ENCODE data around the gene SOBP. TPM values are rescaled to one million over a fixed set of nuclear protein-coding genes. Genes with fewer than 3 reads are reported as not detected.

SOBP gene
- total and polyA plus RNA-seq, 2 donors (not counting 3 experiments of a cell fraction or from before 2014, with no cell fraction given): 0.35 to 6.6 TPM

DNA sequence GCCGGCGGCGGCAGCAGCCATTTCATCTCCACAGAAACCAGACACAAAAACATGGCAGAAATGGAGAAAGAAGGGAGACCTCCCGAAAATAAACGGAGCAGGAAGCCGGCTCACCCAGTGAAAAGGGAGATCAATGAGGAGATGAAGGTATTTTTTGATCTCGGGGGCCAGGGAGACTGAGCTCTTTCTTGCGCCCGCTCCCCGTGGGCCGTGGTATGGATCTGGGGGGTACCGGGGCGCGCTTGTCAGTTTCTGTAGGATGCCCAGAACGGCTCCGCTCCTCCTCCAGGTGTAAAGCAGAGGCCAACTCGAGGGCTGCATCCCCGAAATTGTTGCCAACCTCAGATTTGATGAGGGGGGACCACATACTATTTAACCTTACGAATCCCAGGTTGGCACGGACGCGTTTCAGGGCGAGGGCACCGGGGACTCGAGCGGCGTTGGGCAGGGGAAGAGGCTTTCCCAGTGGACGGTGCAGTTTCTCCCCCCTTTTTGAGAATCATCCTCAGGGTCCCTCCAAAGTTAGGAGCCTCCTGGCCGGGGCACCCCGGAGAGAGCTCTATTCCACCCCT is 735 bp downstream of the SOBP start:
- no TSS peak for BruUV-seq (replicated peaks)
- peak overlapping the region; percentile 91 for H3K4me2 ChIP-seq (ENCODE audit: insufficient read depth, low read length)
- FAIRE-seq (no peak), DNase-seq (ENCODE audit: low read depth, low spot score) (no peak)
- peak overlapping the region; percentile 61 to 99 (median 88) for H3K4me3 ChIP-seq (replicated peaks in 1 of 3; ENCODE audit: insufficient read depth in 1 of 3, low read depth in 1 of 3, low read length in 3 of 3)
- H4K20me1 ChIP-seq (replicated peaks; ENCODE audit: control insufficient read depth, extremely low read depth, insufficient read depth, low read length): no peaks in the 10 kb centered on the region
- peak overlapping the region; percentile 99 for H2AFZ ChIP-seq (ENCODE audit: low read depth, low read length)
- peaks cover 57% of the 10 kb centered on the region for H3K4me1 ChIP-seq (ENCODE audit: control insufficient read depth, extremely low read depth, insufficient read depth, low read length)
- intact Hi-C loops (cut with micrococcal nuclease) (loop anchor here (1.0 to 10.0 kb wide), 5 partner anchors 112 to 466 kb away; partner anchors contain the start of genes BEND3, MTRES1 and SEC63), dilution Hi-C loops (cut with MboI; ENCODE audit: extremely low pct_ligation_motif_present, low sequenced_read_pairs) (no loop called here)
- no peaks in the 10 kb centered on the region for H3K36me3 ChIP-seq (ENCODE audit: control insufficient read depth in 2 of 2, extremely low read depth in 1 of 2, insufficient read depth in 2 of 2, low read length in 2 of 2)
- H3K27ac ChIP-seq (ENCODE audit: insufficient read depth, low read depth, low read length): peak overlapping the region; percentile 59
- peaks cover 1% of the 10 kb centered on the region for H3K79me2 ChIP-seq (ENCODE audit: control insufficient read depth, insufficient read depth, low read length)
- POLR2A ChIA-PET: interaction anchor here (1.2 kb wide), 1 partner anchor 31 kb away, joined by 3 read pairs; the partner anchor contains the start of gene PDSS2
- TF ChIP-seq FOS (IDR thresholded peaks at IDR 0.05; ENCODE audit: borderline replicate concordance, insufficient read depth, low read length) (no peak), MYC (IDR thresholded peaks at IDR 0.05; ENCODE audit: low read depth, low read length) (no peak), GATA2 (IDR thresholded peaks at IDR 0.05; ENCODE audit: insufficient read depth, insufficient read length, low read depth, low read length) (no peak), JUN (IDR thresholded peaks at IDR 0.05; ENCODE audit: borderline replicate concordance, insufficient read depth, insufficient read length, low read depth) (no peak), POLR2AphosphoS5 (IDR thresholded peaks at IDR 0.05; ENCODE audit: insufficient read depth, low read depth, low read length) (no peak), EZH2 (IDR thresholded peaks at IDR 0.05; ENCODE audit: borderline replicate concordance, low read depth, low read length, severe bottlenecking) (no peak), POLR2A (IDR thresholded peaks at IDR 0.05; ENCODE audit: low read depth, low read length) (no peak)
- TF ChIP-seq, protein P1, sequence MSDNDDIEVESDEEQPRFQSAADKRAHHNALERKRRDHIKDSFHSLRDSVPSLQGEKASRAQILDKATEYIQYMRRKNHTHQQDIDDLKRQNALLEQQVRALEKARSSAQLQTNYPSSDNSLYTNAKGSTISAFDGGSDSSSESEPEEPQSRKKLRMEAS (IDR thresholded peaks at IDR 0.05; ENCODE audit: insufficient read depth, insufficient read length): no peak
- TF ChIP-seq, protein P2, sequence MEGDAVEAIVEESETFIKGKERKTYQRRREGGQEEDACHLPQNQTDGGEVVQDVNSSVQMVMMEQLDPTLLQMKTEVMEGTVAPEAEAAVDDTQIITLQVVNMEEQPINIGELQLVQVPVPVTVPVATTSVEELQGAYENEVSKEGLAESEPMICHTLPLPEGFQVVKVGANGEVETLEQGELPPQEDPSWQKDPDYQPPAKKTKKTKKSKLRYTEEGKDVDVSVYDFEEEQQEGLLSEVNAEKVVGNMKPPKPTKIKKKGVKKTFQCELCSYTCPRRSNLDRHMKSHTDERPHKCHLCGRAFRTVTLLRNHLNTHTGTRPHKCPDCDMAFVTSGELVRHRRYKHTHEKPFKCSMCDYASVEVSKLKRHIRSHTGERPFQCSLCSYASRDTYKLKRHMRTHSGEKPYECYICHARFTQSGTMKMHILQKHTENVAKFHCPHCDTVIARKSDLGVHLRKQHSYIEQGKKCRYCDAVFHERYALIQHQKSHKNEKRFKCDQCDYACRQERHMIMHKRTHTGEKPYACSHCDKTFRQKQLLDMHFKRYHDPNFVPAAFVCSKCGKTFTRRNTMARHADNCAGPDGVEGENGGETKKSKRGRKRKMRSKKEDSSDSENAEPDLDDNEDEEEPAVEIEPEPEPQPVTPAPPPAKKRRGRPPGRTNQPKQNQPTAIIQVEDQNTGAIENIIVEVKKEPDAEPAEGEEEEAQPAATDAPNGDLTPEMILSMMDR (IDR thresholded peaks at IDR 0.05; ENCODE audit: extremely low read depth in 1 of 2, insufficient read depth in 1 of 2, low read depth in 1 of 2, low read length in 2 of 2): no peak
- H3K9ac ChIP-seq (replicated peaks; ENCODE audit: extremely low read depth, insufficient read depth, low read length): peak overlapping the region; percentile 71
- no peaks in the 10 kb centered on the region for H3K9me3 ChIP-seq (replicated peaks; ENCODE audit: control insufficient read depth, insufficient read depth, low read length)
- no peaks in the 10 kb centered on the region for H3K9me1 ChIP-seq (replicated peaks; ENCODE audit: control insufficient read depth, extremely low read depth, insufficient read depth, low read length)
- peaks cover 13 to 22% of the 10 kb centered on the region in 2 experiments for H3K27me3 ChIP-seq (ENCODE audit: control insufficient read depth in 2 of 2, insufficient read depth in 2 of 2, low read length in 2 of 2)
- CTCF ChIA-PET: interaction anchor here (1.1 to 4.0 kb wide), 4 partner anchors 19 to 357 kb away, joined by 4 to 17 read pairs (median 8); no protein-coding TSS in a partner anchor
